HG02571 (cell line): Measurements from ENCODE around the gene PAPSS1.
"Not testable (repeated sequence)": the region's sequence is repeated elsewhere in the genome, so short reads cannot be mapped to it uniquely, and the experiment has no call there.

Experiments
- ATAC-seq: cut with Tn5 transposase; IDR thresholded peaks from one replicate; pipeline ENCODE4 v1.9.1; 2021; ENCODE audit warnings: mild to moderate bottlenecking, moderate library complexity; ENCODE audit not compliant: unreplicated experiment

The PAPSS1 gene

DNA sequence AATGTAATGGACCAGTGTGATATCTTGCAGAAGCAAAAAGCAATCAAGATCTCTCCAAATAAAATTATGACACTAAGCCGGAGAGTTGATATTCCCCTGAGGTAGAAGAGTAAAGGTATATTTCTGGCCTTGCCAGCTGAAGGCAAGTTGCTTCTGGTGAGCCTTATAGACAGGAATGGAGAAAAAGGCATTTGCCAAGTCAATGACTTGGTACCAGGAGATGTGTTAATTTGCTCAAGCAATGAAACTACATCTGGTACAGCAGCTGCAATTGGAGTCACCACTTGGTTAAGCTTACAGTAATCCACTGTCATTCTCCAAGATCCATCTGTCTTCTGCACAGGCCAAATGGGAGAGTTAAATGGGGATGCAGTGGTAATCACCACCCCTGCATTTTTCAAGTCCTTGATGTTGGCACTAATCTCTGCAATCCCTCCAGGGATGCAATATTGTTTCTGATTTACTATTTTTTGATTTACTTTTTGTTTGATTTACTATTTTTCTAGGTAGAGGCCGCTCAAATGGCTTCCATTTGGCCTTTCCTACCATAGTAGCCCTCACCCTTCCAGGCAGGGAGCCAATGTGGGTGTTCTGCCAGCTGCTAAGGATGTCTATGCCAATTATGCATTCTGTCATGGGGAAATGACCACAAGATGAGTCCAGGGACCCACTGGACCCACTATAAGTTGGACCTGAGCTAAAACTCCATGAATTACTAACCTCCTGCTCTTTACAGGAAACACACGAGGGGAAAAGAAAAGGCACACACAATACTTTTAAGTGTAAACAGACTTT is 6.3 kb upstream of the PAPSS1 start:
- not testable (repeated sequence) for ATAC-seq

DNA sequence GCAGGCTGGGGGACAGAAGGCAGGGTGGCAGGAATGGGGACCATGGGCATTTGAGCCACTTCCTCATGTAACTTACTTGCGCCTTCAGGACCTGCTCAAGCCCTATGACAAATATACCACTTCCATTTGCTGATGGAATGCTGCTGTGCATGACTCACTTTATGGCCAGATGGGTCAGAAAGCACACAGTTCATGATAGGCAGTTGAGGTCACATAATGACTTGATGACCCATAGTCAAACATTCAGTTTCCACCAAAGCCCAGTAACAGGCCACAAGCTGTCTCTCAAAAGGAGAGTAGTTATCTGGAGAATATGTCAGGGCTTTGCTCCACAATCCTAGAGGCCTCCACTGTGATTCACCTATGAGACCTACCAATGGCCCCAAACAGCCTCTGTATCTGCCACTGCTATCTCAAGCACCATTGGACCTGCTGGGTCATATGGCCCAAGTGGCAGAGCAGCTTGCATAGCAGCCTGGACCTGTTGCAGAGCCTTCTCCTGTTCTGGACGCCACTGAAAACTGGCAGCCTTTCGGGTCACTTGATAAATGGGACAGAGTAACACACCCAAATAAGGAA is 5.3 kb upstream of the PAPSS1 start:
- ATAC-seq, result no peak

DNA sequence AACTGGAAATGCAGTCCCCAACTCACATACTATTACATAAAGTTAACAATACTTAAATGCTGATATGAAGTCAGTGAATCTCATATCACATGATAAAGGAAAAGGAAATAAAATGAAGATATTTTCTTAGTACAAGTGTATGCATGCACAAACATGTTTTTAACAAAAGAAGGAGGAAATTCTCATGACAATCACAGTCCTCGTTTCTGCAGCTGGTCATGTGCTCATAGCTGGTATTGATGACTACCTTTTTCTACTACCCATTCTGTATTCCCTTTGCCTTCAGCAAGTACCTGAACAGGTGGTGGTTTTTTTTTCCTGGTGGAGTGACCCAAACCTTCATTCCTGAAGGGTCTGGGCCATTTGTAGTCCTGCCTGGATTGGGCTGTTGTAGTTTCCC is 3.3 kb upstream of the PAPSS1 start:
- ATAC-seq, result not testable (repeated sequence)

DNA sequence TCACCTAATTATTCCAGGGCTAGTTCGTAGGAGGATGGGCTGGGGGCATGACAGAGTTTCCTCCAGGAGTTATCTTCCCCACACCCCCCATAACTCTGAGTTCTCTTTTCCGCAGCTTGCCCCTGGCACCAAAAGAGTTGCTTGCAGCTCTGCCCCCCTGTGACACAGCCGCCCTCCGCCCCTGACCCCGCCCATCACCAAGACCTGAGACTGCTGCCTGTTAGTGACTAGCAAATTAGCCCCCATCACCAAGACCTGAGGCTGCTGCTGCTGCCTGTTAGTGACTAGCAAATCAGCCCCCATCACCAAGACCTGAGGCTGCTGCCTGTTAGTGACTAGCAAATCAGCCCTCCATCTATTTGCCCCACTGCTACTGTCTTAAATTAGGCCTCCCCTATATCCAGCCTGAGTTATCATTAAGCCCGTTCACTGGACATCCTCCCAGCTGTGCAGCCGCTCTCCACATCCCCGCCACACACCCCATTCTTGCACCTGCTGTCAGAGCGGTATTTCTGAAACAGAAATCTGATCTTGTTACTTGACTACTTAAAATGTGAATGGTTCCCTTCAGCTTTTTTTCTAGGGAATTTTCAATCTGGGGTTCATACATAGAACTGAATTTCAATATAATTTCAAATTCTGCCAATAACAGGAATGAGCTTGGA is 1.5 kb upstream of the PAPSS1 start:
- ATAC-seq, result no peak

DNA sequence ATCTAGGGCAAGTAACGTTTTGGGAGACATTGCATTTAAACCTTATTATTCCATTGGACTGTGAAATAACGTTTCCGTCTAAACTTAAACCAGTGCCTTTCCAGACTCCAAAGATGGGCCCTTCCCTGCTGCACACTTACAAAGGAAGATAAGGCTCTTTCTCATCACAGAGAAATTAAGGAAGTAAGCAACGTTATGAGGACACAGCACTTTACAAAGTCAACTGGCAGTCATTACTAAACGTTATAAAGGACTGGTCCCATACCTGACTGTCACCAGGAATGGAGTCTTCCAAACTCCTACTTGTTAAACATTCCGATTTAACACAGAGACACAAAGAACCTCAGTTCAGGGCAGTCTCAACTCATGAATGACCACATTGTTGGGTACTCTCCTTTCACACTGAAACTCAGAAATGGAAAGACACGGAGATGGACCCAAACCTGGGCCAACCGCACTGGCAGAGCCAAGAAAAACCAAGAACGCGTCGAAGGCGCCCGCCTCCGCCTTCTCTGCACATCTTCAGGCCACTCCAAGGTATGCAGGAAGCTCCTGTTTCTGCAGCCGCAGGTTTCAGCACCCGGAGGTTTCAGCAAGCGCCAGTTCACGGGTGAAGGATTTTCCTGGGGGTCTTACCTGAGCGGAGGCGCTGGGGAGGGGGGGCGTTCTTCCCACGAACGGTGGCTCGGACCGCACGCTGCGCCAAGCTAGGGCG is 670 bp downstream of the PAPSS1 start:
- ATAC-seq, result peak; percentile 15

DNA sequence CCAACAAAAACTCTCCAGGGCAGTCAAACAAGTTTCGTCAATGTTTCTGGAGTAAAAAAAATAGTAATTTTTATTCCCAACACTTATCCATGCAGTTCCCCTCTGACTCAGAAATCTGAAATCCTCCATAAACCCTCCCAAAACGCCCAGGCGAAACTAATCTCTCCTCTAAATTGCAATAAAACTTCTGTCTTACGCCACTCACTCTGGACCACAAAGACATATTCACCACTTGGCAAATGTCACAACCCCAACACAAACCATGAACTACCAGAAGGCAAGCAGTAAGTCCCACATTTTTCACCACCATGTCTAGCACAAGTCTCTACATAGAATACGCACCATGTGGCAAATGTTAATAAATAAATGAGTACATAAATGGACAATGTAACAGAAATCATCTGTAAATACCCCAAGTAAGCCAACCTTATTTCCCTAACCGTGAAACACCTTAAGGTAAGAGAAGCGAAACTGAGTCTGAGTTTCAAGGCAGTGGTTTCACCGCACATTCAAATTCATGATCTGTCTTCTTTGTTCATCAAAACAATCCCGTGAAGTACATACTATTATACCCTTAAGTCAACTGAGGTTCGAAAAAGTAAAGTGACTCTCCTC is 1.6 kb downstream of the PAPSS1 start:
- ATAC-seq, result peak; percentile 27

DNA sequence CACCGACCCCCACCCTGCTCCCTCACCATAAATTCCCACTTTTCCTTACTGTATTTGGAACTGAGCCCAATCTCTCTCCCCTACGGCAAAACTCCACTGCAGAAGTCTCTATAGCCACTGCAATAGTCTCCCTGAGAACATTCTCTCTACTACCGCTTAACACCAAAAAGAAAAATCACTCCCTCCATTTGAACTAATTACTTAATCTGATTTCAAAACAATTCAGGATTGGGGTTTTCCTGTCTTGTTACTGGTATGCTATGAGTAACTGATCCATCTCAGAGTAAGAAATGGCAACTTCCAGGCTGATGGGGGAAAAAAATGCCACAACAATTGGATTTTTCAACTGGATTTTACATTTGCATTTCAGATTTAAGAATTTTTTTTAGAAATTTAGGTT is 5.8 kb downstream of the PAPSS1 start:
- no peak for ATAC-seq

DNA sequence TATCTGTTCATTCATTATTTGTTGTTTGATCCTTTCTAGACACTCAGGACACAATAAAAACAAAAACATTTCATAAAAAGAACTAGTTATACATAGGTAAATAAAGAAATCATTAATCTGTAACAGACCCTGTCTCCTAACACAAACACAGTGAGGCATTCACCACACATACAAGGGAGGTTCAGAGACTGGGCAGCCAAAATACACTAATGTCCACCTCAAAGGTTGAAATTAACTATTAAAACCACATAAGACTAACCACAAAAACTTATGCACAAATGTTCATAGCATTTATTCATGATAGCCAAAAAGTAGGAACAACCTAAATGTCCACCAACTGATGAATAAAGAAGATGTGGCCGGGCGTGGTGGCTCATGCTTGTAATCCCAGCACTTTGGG is 7.8 kb downstream of the PAPSS1 start:
- ATAC-seq, result no peak

DNA sequence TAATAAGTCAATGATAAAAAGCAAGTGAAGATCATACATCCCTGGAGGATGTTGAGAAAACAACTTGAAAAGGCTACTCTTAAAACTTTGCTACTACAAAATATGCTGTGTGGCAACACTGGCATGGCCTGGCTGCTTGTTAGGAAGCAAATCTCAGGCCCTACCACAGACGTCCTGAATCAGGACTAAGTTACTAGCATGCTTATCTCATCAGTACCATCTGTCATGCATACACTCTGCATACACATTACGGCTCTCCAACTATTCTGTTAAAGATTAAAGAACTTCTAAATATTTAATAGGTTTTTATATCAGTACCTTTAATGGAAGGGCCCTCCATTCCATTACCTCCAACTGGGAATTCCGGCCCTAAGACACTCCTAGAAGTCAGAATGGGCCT is 8.2 kb downstream of the PAPSS1 start:
- ATAC-seq, result no peak

DNA sequence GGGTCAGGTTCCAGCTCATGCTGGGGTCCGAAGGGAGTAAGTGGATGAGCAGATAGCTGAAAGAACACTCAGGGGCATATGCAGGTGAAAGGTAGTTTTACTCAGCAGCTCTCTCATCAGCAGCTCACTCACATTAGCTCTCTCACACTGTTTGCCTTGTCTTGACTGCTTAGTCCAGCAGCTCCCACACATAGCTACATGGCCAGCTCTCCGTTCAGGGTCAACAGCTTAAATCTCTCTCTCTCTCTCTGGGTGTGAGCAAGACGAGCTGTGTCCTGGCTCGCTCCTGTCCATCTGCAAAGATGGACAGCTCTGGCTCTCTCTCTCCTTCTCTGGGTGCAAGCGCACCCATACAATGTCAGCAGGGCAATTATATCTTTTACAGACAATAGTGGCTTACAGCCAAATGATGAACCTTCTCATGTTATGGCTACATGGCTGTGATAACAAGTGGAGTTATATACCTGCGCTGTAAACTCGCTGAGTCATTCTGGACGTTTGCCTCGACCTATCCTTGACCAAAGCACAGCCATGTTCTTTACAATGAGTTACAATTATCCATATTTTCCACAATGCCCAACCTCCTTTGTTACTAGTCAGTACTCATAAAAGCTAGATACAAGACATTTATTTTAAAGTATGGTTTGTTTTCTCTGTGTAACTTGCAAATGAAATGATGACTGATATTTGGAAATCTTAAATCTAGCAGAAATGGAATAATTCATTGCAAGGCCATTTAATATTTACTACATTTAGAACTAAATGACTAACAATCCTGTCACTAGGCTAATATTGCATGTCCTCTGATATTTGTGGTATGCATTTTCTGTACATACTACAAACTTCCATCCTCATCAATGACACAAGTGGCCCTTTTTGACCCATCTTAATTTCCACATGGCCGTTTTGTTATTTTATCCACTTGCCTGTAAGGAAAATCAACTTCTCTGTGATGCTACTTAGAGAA is 9.3 kb downstream of the PAPSS1 start:
- no peak for ATAC-seq

DNA sequence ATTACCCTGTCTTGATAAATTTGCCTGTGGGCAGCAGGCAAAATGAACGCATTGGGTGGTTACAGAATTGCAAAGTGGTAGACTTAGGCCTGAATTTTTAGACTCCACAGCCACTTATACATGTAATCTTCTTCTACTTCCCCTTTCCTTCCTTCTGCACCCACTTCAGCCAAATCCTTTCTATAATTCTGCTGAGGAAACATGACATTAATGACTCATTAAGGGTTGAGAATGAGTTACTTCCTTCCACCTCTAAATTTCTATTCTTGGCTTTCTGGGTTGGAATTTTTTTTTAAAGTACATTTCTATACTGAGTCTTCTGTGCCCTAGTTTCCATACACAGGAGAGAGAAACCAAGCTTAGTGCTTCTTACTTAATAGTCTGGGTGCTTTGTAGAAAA is 10.1 kb downstream of the PAPSS1 start:
- no peak for ATAC-seq

DNA sequence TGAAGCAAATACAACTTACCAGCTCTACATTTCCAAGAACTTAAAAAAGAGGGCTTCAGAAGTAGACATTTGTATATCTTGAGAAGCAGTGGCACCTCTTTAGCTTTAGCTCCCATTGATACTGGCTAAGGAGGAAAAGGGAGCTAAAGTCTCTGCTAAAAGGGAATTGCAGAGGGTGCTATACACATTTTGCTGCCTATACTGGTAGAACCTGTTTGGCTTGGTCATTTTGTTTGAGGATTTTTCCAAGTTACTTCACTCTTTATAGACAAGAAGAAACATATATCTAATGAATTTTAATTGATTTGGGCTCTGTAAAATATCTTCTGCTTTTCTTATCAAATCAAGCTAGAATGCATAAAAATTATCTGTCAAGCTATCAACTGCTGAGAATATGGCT is 11.8 kb downstream of the PAPSS1 start:
- ATAC-seq, result no peak

DNA sequence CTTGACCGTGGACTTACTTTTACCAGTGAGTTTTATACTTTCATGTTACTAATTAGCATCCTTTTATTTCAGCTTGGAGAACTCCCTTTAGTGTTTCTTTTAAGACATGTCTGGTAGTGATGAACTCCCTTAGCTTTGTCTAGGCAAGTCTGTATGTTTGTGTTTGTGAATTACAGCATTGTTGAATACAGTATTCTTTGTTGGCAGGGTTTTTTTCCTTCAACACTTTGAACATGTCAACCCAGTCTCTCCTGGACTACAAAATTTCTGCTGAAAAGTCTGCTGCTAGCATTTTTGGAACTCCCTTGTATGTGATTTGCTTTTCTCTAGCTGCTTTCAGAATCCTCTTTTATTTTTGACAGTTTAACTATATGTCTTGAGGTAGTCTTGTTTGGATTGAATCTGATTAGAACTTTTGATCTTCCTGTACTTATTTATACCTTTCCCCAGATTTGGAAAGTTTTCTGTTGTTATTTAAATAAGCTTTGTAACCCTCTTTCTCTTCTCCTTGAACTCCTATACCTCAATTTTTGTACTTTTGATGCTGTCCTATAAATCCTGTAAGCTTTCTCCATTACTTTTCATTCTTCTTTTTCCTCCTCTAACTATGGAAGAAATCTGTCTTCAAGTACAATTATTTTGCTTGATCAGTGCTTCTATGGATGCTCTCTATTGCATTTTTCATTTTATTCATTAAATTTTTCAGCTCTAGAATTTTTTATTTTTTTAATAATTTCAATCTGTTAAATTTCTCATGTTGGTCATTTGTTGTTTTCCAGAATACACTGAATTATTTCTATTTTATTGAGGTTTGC is 14.1 kb downstream of the PAPSS1 start:
- no peak for ATAC-seq

DNA sequence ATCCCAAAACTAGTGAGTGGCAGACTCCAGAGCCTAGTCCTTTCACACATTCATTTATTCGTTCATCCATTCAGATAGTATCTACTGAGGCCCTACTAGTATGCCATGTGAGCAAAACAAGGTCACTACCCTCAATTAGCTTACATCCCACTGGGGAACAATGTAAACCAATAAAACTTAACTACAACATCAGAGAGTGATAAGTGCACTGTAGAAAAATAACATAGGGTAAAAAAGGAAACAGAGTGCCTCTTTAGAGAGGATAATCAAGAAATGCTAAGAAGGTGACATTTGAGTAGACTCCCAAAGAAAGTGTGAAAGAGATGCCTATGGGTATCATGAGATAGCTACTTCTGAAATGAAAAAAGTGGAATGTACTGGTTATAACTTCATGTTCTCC is 18.5 kb downstream of the PAPSS1 start:
- no peak for ATAC-seq

DNA sequence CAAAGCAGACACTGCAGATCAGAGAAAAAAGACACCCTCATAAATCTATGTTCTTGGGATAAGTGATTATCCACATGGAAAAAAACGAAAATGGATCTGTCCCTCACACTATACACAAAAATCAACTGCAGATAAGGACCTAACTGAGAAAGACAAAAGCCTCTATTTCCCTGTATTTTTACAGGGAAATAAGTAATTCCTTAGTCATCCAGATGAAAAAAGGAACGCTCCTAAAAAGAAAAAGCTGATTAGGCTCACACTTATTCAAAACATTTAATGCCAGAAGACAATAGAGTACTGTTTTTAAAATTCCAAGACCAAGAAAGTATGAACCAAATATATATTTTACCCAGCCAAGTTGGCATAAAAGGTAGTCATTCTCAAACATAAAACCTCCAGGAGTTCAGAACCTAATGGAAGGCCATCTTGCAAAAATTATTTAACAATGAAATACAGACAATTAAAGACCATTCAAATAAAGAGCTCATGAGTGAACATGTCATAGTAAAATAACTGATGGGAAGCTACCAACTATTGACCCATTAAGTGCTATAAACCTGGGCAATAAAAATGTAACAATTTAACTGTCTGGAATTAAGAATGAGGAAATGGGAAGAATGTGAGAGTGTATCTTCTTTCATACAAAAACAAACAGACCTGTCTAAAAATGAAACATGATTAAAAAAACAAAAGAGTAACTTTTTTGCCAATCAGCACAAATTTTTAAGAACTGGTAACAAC is 20.4 kb downstream of the PAPSS1 start:
- ATAC-seq, result no peak

DNA sequence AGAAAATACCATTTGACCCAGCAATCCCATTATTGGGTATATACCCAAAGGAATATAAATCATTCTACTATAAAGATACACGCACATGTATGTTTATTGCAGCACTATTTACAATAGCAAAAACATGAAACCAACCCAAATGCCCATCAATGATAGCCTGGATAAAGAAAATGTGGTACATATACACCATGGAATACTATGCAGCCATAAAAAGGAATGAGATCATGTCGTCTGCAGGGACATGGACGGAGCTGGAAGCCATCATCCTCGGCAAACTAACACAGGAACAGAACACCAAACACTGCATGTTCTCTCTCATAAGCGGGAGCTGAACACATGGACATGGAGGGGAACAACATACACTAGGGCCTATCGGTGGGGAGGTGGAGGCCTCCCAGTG is 23.8 kb downstream of the PAPSS1 start:
- ATAC-seq, result not testable (repeated sequence)

DNA sequence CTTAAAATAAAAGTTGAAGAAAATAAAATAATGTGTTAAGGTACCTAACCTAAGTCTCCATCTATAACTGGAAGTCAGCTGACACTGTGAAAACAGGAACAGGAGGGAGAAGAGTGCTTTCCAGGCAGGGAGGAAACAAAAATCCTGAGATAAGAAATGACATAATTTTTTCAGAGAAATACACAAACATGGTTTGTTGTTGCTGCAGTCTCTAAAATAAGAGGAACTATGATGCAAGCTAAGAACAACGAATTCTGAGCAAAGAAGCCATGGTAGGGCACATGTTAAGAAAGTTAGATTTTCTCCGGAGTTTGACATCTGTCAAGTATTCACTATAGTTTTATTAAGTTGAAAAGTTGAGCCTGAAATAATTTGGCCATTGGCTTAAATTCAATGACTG is 26.9 kb downstream of the PAPSS1 start:
- no peak for ATAC-seq

DNA sequence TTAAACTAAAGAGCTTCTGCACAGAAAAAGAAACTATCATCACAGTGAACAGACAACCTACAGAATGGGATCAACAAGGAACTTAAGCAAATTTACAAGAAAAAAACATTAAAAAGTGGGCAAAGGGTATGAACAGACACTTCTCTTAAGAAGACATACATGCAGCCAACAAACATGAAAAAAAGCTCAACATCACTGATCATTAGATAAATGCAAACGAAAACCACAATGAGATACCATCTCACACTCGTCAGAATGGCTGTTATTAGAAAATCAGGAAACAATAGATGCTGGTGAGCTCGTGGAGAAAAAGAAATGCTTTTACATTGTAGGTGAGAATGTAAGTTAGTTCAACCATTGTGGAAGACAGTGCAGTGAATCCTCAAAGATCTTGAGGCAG is 27.8 kb downstream of the PAPSS1 start:
- no peak for ATAC-seq

DNA sequence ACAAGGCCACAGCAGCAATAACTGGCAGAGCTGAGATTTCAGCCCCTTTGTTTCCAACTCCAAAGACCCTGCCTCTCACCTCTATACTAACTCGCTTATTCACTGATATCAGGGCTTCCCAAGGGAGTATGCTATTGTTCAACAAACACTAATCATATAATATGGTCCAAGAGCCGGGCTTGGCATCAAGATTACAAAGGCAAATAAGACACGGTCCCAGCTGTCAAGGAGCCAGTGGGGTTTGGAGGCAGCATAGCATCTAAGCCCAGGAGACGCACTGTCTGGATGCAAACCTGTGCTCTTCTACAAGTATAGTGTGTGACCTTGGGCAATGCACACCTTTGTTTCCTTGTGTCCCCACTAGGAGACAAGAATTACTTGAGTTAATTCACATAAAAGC is 28.7 kb downstream of the PAPSS1 start:
- no peak for ATAC-seq
